Fibroblast of skin of left quadriceps (primary cell): Measurements from ENCODE around the gene TRPV6.

Experiments used
- DNase-seq, 2 experiments: peaks; one replicate each; pipeline ENCODE4 v3.0.0-alpha.2; 2013; ENCODE audit warnings: low read depth in 2 of 2

Gene TRPV6

DNA sequence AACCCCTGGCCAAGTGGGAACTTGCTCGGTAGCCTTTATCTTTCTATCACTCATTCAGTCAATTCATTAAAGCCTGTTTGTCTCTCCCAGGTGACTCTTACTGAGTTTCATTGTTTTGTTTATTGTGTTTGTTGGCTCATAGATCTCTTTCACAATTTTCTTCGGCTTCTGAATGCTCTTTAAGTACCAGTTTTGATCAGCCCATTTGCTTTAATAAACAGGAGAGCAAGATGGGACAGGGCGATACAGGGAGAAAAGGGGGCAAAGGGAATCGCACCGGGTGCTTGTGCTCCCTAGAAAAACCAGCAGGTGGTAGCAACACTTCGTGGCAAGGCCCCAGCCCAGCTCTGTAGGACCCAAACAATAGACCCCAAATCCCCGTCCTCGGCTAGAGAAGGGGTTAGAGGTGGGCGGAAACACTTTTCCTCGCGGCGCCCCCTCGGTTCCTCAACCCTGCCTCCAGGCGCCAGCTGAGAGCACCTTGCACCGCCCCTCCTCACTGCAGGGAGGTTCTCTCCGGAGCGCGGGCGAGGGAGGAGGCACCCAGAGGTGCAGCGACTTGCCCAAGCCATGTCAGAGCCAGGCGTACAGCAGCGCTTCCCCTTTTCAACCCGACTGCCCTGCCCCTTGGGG, 31.7 kb downstream of the TRPV6 start:
- no peak for DNase-seq

DNA sequence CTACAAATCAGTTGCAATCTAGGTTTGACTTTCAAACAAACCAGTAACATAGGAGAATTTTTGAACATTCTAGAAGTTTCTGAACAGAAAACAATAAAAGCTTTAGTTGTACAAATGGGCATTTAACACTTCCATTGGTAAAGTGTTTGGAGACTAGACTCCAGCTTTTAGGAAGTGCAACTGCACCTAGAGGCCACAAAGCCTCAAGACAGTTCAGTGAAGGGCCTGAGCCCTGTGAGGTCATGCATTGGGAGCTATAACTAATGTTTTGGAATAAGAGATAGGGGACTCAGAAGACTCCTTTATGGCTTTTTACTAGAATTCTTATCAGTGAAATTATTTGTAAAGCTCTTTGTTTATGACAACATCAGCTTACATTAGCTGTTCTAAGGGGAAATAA, 33.6 kb downstream of the TRPV6 start:
- DNase-seq = no peak

DNA sequence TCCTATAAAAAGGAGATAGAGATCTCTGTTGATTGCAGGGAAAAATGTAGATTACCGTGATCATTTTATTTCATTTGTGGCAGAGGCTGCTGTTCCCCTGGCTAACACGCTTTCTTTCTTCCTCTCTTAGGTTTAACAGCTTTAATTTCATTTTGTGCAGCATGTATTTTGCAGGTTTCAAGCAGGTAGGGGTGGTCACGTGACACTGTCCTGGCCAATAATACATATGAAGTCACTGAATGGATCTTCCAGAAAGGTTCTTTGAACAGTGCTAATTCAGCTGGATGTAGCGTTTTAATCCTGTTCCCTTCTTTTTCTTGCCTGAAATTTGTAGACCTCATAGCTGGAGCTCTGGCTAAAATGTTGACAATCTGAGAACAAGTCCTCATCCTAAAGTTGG, 34.3 kb downstream of the TRPV6 start:
- no peak for DNase-seq

DNA sequence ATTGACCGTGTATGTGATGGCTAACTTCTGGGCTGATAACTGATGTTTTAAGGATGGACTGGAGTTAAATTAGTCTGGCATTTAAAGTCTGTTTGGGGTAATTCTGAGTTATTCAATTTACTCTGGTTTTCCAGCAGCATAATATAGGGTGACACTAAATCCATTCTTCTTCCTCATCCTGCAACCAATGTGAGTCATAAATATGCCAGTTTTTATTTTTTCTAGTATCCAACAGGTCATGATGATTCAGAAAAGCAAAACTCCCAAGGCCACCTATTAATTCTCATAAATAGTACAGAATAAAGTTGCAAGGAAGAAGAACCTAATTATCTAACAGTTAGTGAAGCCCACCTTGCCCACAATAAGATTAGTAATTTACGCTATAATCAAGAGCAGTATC, 38.2 kb downstream of the TRPV6 start:
- no peak for DNase-seq

DNA sequence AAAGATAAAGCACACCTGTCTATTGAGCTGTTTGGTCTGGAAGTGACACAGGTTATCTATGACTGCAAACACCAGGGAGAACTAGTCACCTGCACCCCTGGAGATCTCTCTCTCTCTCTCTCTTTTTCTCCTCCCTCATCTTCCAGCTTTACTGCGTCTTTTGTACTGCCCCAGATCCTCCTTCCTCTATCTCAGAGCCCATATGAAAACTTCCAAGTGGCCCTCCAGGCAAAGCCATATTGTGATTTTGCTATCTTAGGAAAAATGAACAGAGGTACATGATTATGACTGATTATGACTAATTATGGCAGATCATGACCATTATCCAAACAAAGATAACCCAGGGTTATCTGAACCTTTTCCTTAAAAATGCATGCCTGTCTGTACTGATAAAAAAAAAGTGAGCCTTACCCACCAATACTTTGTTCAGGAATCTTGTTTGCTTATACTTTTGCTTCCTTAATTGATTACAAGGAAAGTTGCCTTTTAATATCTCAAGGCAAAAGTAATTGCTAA, 43.2 kb downstream of the TRPV6 start:
- DNase-seq = no peak

DNA sequence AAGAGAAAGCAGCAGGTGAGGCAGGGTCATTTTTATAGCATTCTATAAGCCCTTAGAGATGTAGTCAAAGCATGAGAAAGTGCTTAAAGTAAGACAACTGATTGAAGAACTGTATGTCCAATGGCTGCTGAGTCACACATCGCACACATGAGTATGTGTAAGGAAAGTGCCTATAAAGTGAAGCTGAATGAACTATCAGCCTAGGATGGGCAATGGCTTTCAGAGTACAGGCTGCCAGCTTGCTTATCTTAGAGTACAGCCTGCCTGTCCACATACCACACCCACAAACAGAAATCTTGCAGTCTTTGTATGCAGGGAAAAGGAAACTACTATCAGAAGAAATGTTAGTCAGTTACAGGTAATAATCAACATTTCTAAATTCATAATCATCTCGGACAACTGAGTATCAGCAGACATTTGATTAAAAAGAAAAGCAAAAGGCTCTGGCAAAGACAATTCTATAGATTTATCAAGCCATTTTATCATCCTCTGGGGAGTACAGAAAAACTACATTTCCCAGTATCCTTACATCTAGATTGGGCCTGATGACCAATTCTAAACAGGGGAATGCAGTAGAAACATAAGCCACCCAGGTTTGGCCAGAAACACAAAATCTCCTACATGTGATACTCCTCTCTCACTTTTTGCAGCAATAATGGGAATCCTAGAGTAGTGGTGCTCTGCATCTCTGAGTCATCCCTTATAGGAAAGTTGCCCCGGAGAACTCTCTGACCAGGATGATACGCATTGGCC, 46.9 kb downstream of the TRPV6 start:
- DNase-seq = no peak

DNA sequence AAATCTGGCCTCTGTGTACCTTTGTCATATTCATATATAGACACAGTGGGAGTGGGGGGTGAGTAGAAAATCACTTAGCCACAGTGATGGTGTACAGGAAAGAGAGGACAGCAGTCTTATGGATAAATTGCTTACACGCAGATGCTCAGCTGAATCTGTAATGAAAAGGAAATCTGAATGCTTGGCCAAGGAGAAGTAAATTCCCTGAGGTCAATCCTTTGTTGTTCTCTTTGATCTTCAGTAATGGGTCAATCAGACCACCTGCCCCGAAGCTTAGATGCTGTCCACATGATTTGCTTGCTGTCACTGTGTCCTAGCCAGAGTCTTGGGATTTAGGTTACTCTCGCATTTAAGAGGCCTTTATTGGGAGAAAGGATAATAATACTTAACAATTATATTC, 49.1 kb downstream of the TRPV6 start:
- no peak for DNase-seq

DNA sequence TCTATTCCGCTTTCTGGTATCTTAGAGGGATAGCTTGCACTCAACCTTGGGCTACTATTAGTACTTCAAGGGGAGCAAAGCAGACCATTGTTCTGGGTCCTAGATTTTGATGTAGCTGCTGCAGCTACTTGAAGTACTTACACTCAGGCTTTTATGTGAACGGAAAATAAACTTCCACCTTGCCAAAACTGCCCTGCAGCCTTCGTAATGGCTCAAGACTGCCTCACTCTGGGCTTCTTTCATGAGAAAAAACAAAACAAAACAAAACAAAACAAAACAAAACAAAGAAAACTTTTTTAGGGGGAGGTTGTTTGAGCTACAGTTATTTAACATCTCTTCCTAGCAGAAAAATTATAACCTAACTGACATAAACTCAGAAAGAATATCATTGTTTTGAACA, 50.1 kb downstream of the TRPV6 start:
- no peak for DNase-seq

DNA sequence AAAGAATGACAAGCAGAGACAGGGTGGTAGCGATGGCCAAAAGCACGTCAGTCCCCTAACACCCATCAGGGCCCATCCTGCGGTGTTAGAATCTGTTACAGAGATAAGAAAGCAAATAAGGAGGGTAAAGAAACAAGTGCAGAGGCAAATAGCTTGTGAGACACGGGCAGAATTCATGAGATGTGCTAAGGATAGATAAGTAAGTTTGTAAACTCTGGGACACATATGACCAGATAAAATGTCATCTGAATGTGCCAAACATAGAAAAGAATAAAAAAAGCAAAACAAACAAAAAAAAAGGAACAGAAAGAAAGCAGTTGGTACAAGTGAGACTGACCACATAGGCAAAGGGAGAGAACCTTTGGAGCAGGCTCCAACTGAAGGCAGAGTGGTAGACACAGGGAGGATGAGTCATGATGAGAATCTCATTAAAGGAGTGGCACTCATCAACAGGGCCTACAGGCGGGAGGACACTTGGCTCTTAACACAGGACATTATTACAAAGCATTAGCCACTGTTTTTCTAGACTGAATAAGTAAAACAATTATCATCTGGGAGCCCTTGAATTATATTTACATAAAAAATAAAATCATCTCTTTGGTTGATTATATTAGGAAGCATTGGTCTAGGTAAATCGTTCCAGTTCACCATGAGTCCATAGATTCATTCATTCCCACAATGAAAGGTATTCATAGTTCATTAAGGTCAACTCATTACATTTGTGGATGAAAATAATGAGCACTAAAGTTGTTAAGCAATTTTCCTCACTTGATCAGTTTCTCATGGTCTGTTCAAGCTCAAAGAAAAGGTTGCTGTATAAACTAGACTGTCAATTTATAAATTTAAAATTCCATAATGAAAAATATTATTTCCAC, 52.1 kb downstream of the TRPV6 start:
- DNase-seq = no peak

DNA sequence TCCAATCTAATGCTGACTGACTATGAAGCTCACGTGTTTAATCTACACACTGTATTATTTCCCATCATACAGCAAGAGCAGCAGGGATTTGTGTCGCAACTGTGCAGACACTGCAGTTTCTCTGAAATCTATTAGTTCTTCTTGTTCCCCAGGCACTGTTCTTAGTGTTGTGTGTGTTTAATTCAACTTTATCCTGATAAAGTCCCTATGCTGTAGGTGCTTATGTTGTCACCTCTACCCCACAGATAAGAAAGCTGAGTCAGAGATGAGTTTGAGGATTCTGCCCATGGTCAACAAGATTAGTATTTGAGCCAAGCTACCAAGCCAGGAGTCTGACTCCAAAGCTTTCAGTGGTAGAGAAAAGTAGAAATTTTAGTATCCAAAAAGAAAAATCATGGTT, 53.1 kb downstream of the TRPV6 start:
- DNase-seq = no peak

DNA sequence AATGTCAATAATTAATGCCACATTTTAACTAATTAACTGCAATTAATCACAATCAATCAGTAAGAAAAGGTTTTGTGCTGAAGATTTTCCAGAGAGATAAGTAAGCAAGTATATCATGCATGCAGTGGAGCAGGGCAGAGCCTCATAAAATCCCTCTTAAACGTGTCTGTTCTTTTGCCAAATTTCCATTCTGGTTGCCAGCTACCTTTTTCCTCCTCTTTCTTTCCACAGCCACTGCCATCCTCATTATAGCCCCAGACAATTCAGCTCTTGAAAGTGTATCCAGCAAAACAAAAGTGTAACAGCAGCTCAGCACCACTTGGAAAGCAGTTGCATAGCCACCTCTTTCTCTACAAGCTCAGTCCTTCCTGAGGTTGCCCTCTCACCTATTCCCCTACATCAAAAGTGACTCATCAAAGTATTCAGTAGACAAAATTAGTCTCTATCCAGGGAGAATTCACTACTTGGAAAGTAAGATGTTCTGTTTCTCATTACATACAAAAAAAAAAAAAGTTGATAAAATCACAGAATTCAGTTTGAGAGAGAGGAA, 57.5 kb downstream of the TRPV6 start:
- DNase-seq = no peak

DNA sequence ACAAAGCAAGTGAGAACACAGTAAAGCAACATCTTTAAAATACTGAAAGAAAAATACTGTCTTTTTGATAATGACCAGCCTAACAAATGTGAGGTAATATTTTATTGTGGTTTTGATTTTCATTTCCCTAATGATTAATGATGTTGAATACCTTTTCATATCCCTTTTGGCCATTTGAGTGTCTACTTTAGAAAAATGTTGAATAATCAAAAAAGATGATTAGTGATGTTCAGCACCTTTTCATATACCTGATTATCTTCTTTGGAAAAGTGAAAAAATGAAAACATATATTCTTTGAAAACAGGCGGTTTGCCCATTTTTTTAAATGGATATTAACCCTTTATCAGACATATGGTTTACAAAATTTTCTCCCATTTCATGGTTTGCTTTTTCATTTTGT, 62.8 kb downstream of the TRPV6 start:
- DNase-seq = no peak
